LNCAP (cell line): ENCODE data around the gene SAMD14.

Experiments used
- TF ChIP-seq, protein P1 (sequence below): fragments of 450-650 bp; IDR thresholded peaks from 2 replicates; pipeline ENCODE4 v1.5.1; 2017; ENCODE audit warnings: mild to moderate bottlenecking

SAMD14 gene

DNA sequence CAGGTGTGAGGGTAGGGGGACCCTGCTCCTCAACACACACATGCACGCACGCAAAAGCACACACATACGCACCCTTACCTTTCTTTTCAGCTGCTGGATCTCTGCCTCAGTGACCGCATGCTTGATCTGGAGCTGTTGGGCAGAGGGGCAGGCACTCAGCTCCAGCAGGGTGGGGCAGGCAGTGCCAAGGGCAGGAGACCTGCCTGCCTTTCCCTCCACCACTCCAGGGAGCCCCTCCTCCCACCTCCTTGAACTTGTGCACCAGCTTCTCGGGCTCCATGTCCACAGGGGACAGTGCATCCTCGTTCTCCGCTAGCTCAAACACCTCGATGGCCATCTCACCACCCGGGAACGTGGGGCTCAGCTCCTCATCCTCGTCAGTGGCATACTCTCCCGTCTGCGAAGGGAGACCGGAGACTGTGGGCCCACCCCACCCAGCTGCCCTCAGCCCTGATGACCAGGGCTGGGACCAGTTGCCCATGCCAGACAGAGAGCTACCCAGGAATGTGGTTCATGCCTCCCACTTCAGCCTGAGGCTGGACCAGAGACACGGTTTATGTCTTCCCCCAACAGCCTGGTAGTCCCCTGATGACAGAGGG, 9.3 kb upstream of the SAMD14 start:
- TF ChIP-seq, protein P1, sequence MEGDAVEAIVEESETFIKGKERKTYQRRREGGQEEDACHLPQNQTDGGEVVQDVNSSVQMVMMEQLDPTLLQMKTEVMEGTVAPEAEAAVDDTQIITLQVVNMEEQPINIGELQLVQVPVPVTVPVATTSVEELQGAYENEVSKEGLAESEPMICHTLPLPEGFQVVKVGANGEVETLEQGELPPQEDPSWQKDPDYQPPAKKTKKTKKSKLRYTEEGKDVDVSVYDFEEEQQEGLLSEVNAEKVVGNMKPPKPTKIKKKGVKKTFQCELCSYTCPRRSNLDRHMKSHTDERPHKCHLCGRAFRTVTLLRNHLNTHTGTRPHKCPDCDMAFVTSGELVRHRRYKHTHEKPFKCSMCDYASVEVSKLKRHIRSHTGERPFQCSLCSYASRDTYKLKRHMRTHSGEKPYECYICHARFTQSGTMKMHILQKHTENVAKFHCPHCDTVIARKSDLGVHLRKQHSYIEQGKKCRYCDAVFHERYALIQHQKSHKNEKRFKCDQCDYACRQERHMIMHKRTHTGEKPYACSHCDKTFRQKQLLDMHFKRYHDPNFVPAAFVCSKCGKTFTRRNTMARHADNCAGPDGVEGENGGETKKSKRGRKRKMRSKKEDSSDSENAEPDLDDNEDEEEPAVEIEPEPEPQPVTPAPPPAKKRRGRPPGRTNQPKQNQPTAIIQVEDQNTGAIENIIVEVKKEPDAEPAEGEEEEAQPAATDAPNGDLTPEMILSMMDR: no peak

DNA sequence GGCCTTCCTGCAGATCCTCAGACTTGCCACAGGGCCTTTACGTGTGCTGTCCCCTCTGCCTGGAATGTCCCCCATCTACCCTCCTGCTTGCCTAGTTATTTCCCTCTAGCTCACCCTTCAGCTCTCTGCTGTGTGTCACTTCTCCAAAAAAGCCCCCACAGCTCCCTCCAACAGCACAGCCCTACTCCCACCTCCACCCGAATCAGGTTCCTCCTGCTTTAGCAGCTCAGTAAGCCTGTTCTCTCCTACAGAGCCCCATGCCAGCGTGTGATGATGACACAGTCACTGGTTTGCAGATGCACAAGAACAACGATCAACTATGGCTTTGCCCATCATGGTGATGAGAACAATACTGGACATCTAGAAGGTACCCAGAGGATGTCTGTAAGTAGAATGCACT, 7.1 kb upstream of the SAMD14 start:
- TF ChIP-seq, protein P1: no peak

DNA sequence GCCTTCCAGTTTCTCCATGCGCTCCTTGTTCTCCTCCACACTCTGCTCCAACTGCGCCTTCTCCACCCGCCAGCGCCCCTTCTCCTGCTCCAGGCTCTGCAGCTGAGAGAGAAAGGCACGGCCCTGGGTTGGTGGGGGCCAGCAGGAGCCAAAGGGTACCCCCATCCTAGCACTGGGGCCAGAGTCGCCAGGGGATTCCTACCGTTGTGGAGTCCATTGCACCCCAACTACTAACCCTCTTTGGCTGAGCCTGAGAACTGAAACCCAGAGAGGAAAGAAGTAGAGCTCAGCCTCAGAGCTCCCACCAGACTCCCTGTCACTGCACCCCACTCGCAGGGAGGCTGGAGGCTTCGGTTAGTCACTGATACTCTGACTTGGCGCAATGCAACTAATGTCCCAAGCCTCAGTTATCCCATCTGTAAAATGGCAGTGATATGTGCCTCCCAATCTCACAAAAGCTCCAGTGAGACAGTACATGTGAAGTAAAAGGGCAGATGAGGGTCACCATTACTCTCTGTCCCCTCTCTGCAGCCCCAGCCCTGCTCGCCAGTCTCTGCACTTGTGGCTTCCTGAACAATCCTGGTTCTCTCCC, 6.2 kb upstream of the SAMD14 start:
- TF ChIP-seq, protein P1: no peak

DNA sequence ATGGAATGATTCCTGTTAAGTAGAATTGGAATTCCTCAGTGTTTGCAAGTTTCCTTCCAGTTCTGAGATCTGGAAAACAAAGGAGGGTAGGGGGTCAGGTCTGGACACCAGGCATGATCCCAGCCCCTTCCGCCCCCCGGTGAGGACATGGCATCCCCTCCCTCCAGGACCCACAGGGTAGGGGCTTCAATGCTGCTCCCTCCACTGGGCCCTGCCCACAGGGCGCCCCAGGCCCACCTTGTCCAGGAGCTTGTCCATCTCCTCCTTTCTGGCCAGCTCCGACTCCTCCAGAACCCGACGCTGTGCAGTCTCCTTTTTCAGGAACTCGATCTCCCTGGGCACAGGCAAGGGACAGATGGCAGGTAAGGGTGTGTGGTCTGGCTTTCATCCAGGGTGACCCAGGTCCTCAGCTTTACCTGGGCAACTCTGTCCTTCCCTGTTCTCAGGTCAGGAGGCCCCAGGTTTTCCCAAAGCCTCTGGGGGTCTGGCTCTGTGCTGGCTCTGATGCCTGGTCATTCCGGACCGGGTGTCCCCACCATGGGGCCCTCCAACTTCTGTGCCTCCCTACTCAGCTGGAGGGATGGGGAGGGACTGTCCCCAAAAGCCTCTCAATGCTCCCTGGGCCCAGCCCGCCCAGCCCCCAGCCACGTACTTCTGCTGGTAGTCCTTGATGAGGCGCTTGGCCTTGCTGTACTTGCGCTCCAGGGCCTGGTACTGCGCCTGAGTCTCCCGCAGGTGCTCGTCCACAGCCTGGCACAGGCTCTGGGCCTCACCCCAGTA, 5.5 kb upstream of the SAMD14 start:
- TF ChIP-seq, protein P1: no peak

DNA sequence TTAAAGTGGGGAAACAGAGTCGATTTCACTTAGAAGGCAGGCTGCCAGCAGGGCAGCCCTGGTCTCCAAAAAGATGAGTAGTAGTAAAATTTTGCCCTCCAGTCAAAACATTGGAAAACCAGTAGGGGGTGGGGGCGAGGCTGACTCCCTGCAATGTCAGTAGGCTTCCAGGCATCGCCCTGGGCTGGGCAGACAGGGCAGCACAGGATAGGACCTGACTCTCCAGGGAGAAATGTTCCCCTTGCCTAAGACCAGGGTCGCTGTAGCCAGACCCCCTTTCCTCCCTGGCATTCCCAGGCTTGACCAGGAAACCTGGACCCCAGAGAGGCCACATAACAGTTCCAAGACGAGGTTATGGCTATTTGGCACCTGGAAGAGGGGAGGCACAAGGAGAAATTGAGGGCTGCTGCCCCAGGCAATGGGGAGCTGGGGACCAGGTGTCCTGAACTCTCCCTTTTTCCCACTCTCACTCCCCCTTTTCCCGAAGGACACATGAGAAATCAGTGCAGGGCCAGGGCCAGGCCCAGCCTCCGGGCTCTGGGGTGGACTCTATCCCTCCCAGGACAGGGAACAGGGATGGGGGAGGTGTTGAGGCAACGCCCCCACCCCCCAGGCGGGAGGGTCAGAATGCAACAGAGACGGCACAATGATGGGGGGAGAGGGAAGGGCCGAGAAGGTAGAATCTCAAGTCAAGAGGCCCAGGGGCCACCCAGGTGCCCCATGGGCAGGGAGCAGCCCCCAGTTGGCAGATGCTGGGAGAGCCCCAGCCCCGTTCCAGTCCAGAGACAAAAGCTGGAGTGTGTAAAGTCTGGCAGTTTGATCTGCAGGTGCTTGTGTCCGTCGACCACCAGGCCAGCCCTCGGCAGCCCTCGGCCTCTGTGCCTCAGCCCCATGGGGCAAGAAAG, 4.5 kb upstream of the SAMD14 start:
- TF ChIP-seq, protein P1: no peak

DNA sequence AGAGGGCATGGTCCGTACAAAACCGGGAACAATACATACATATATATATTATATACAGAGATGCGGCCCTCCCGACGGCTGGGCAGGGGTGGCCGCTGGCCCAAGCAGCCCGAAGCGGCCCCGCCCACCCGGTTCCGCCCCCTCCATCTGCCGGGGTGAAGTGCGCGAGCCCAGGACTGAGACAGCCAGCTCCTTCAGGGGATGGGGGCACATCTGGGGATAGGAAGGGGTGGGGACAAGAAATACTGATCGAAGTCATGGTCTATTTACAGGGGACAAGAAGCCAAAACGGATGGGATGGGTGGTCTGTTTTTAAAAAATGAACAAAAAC, 3.8 kb upstream of the SAMD14 start:
- TF ChIP-seq, protein P1: no peak

DNA sequence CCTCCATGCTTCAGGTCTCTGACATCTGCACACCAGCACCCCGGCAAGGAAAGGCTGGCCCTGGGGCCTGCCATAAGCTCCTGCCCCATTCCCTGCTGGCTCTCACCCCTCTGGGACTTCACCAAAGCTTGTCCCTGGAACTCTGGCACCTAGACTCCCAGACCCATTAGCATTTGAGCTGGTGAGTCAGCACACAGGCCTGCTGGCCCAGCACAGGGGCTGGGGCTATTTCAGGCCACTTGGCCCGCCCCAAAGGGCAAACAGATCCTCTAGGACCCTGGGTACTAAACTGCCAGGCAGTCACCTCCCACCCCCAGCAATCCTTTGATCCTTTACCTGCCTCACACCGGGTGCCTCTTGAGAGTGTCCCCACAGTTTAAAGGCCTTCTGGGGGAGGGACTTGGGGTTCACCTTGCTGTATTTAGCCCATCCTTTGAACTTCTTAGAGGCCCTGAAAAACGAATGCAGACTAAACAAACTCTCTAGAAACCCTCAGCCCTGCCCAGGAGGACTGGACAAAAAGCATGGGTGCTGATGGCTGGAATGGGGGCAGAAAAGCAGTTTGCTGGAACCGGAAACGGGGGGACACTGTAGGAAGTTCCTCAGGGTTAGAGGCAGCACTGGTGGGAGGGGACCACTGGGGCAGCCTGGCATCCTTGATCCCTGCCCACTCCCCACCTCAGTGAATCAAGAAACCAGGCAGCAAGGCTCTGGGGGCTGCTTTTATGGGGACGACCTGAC, 3.2 kb upstream of the SAMD14 start:
- TF ChIP-seq, protein P1: no peak
